ENCODE measurements around the gene COX19. TPM values are rescaled to one million over a fixed set of nuclear protein-coding genes. Genes with fewer than 3 reads are reported as not detected.

Gene COX19
- total RNA-seq, 1 experiment from 2014 or later, result 11.6 TPM

DNA sequence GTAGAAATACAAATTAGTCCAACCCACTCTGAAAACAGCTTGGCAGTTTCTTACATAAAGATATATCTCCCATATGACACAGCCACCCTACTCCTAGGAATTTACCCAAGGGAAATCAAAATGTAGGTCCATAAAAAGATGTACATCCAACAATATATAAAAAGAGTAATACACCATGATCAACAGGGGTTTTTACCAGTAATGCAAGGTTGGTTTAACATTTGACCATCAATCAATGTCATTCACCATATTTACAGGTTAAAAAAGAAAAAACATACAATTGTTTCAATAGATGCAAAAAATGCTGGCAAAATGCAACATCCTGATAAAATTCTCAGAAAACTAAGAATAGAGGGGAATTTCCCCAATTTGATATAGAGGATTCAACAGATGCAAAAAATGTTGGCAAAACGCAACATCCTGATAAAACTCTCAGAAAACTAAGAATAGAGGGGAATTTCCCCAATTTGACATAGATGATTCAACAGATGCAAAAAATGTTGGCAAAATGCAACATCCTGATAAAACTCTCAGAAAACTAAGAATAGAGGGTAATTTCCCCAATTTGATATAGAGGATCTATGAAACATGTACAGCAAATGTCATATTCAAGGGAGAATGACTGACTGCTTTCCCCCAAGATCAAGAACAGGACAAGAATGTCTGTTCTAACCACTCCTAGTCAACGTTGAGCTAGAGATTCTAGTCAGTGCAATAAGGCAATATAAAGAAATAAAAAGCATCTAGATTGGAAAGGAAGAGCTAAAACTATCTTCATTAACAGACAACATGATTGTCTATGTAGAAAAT is 34.5 kb downstream of the COX19 start:
- Histone ChIP-seq H3K9me3 (ENCODE audit: low read length) (no peaks in the 10 kb centered on the region), H3K36me3 (ENCODE audit: low read depth, low read length) (no peaks in the 10 kb centered on the region), H3K79me2 (ENCODE audit: low read length) (no peaks in the 10 kb centered on the region), H3K27me3 (ENCODE audit: low read length) (no peaks in the 10 kb centered on the region), H3K27ac (ENCODE audit: low read length) (no peak overlapping the region), H3K4me3 (ENCODE audit: low read length) (no peak overlapping the region), H2AFZ (ENCODE audit: low read length) (no peak overlapping the region), H3K4me1 (ENCODE audit: insufficient read depth, low read length) (peaks cover 11% of the 10 kb centered on the region), H3K9ac (ENCODE audit: low read length) (no peak overlapping the region), H4K20me1 (ENCODE audit: low read length) (no peaks in the 10 kb centered on the region), H3K9me2 (replicated peaks; ENCODE audit: low read length) (no peaks in the 10 kb centered on the region), H3K4me2 (ENCODE audit: low read length) (no peak overlapping the region), H3F3A (ENCODE audit: low read length, unreplicated experiment) (no peaks in the 10 kb centered on the region)
- ChIA-PET POLR2A (ENCODE audit: unreplicated experiment) (no interaction called here), CTCF (no interaction called here)
- TF ChIP-seq EZH2 (IDR thresholded peaks at IDR 0.05; ENCODE audit: low read length, unreplicated experiment) (no peak), EZH2phosphoT487 (IDR thresholded peaks at IDR 0.05; ENCODE audit: borderline replicate concordance, low read length) (no peak)
- TF ChIP-seq, protein P1, sequence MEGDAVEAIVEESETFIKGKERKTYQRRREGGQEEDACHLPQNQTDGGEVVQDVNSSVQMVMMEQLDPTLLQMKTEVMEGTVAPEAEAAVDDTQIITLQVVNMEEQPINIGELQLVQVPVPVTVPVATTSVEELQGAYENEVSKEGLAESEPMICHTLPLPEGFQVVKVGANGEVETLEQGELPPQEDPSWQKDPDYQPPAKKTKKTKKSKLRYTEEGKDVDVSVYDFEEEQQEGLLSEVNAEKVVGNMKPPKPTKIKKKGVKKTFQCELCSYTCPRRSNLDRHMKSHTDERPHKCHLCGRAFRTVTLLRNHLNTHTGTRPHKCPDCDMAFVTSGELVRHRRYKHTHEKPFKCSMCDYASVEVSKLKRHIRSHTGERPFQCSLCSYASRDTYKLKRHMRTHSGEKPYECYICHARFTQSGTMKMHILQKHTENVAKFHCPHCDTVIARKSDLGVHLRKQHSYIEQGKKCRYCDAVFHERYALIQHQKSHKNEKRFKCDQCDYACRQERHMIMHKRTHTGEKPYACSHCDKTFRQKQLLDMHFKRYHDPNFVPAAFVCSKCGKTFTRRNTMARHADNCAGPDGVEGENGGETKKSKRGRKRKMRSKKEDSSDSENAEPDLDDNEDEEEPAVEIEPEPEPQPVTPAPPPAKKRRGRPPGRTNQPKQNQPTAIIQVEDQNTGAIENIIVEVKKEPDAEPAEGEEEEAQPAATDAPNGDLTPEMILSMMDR (conservative IDR thresholded peaks at IDR 0.05; ENCODE audit: low read depth, low read length), result no peak
- ATAC-seq (no peak), DNase-seq (no peak)
- intact Hi-C loops (cut with micrococcal nuclease), result no loop called here
- BruUV-seq (replicated peaks), result no TSS peak

DNA sequence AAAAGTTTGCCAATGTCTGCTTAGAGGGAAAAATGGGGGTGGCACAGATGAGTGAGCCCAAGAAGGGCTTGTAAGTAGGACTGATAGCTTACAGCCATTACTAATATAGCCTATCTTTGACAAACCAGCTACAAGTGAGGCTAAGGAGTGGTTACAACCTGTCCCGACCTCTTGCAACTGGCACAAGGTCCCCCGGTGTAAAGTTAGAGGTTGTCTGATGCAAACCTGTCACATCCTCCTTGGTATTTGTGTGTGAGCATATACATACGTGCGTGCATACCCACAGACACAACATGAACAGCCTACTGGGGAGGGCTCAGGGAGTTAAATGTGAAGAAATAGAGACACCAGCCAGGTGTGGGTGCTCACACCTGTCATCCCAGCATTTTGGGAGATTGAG is 35.5 kb downstream of the COX19 start:
- Histone ChIP-seq H3F3A (ENCODE audit: low read length, unreplicated experiment) (no peaks in the 10 kb centered on the region), H3K27ac (ENCODE audit: low read length) (no peak overlapping the region), H4K20me1 (ENCODE audit: low read length) (no peaks in the 10 kb centered on the region), H3K9ac (ENCODE audit: low read length) (no peak overlapping the region), H2AFZ (ENCODE audit: low read length) (no peak overlapping the region), H3K4me3 (ENCODE audit: low read length) (no peak overlapping the region), H3K79me2 (ENCODE audit: low read length) (no peaks in the 10 kb centered on the region), H3K36me3 (ENCODE audit: low read depth, low read length) (no peaks in the 10 kb centered on the region), H3K9me3 (ENCODE audit: low read length) (no peaks in the 10 kb centered on the region), H3K9me2 (replicated peaks; ENCODE audit: low read length) (no peaks in the 10 kb centered on the region), H3K4me2 (ENCODE audit: low read length) (no peak overlapping the region), H3K27me3 (ENCODE audit: low read length) (no peaks in the 10 kb centered on the region), H3K4me1 (ENCODE audit: insufficient read depth, low read length) (peaks cover 3% of the 10 kb centered on the region)
- BruUV-seq (replicated peaks), result no TSS peak
- TF ChIP-seq EZH2phosphoT487 (IDR thresholded peaks at IDR 0.05; ENCODE audit: borderline replicate concordance, low read length), result no peak
- TF ChIP-seq, protein P1 (conservative IDR thresholded peaks at IDR 0.05; ENCODE audit: low read depth, low read length), result no peak
- no peak for TF ChIP-seq EZH2 (IDR thresholded peaks at IDR 0.05; ENCODE audit: low read length, unreplicated experiment)
- POLR2A ChIA-PET (ENCODE audit: unreplicated experiment), result no interaction called here
- DNase-seq (no peak), ATAC-seq (no peak)
- intact Hi-C loops (cut with micrococcal nuclease), result no loop called here
- CTCF ChIA-PET, result no interaction called here

DNA sequence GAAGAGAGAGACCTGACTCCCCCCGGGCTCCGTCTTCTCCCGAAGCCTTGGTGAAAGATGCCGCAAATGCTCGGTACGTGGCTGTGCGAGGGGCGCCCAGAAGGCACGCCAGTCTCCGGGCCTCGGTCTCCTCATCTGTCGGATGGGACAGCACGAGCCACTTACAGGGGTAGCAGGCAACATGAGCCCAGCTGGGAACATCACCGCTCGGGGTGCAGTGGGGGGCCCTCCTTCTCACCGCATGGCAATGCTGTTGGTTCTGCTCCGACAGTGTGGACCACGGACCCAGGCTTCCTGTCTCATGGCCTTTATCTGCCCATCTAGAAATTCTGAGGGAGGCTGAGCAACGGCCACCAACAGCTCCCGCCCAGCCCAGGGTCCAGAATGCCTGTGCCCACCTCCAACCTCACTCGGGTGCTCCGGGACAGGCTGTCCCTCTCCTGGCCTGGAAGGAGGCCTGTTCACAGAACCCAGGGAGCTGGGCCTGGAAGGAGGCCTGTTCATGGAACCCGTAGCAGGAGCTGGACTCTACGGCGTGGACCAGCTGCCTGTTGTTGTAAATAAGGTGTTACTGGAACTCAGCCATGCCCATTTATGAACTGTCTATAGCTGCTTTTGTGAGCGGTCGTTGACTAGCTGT is 36.7 kb downstream of the COX19 start:
- H2AFZ ChIP-seq (ENCODE audit: low read length), result no peak overlapping the region
- no peaks in the 10 kb centered on the region for H3K79me2 ChIP-seq (ENCODE audit: low read length)
- ATAC-seq (no peak), DNase-seq (no peak)
- no peaks in the 10 kb centered on the region for H3K27me3 ChIP-seq (ENCODE audit: low read length)
- no peaks in the 10 kb centered on the region for H3F3A ChIP-seq (ENCODE audit: low read length, unreplicated experiment)
- no TSS peak for BruUV-seq (replicated peaks)
- H3K27ac ChIP-seq (ENCODE audit: low read length), result no peak overlapping the region
- H3K4me1 ChIP-seq (ENCODE audit: insufficient read depth, low read length), result no peaks in the 10 kb centered on the region
- no peaks in the 10 kb centered on the region for H4K20me1 ChIP-seq (ENCODE audit: low read length)
- ChIA-PET POLR2A (ENCODE audit: unreplicated experiment) (no interaction called here), CTCF (no interaction called here)
- H3K36me3 ChIP-seq (ENCODE audit: low read depth, low read length), result no peaks in the 10 kb centered on the region
- H3K4me3 ChIP-seq (ENCODE audit: low read length), result no peak overlapping the region
- no peak overlapping the region for H3K9ac ChIP-seq (ENCODE audit: low read length)
- intact Hi-C loops (cut with micrococcal nuclease), result no loop called here
- H3K9me3 ChIP-seq (ENCODE audit: low read length), result no peaks in the 10 kb centered on the region
- H3K4me2 ChIP-seq (ENCODE audit: low read length), result no peak overlapping the region
- TF ChIP-seq, protein P1 (conservative IDR thresholded peaks at IDR 0.05; ENCODE audit: low read depth, low read length), result no peak
- H3K9me2 ChIP-seq (replicated peaks; ENCODE audit: low read length), result no peaks in the 10 kb centered on the region

All from PC-3 (cell line).